Adrenal gland (tissue), 12 donors: ENCODE data around the gene TMEM229B. TPM values are rescaled to one million over a fixed set of nuclear protein-coding genes. Genes with fewer than 3 reads are reported as not detected.

Experiments
- DNase-seq, 7 donors: peaks; one replicate each; pipeline ENCODE4 v3.0.0-alpha.2; 2019 to 2020
- H3K27ac ChIP-seq, 5 donors: fragments of 200-600 bp; sonication (generic) in 4 of 5; 1 replicate in 3 of 5; 2 replicates in 2 of 5; pipeline versions ENCODE4 v1.5.1 to v1.8.0; 2016 to 2020; ENCODE audit warnings: mild to moderate bottlenecking in 1 of 5
- H3K27me3 ChIP-seq: fragments of 200-600 bp; 2 replicates; pipeline ENCODE4 v1.8.0; 2021
- H3K36me3 ChIP-seq, 2 donors: fragments of 200-600 bp; replicated peaks in 1 of 2; 1 replicate in 1 of 2; 2 replicates in 1 of 2; pipeline versions ENCODE4 v1.5.1 to v1.8.0; 2018 to 2022
- H3K4me1 ChIP-seq, 2 donors: fragments of 200-600 bp; replicated peaks in 1 of 2; 1 replicate in 1 of 2; 2 replicates in 1 of 2; pipeline versions ENCODE4 v1.5.1 to v1.8.0; 2018 to 2021
- H3K4me3 ChIP-seq, 4 donors: fragments of 200-600 bp; sonication (generic) in 3 of 4; one replicate each; pipeline ENCODE4 v1.5.1; 2016 to 2018
- H3K9me3 ChIP-seq, 3 donors: fragments of 200-600 bp; sonication (generic) in 1 of 3; replicated peaks in 1 of 3; 1 replicate in 2 of 3; 2 replicates in 1 of 3; pipeline versions ENCODE4 v1.5.1 to v1.8.0; 2016 to 2021
- POLR2A ChIP-seq, 2 donors: fragments of 450-650 bp; IDR thresholded peaks; one replicate each; pipeline ENCODE4 v1.6.1; 2017; ENCODE audit warnings: antibody characterized with exemption in 2 of 2, mild to moderate bottlenecking in 2 of 2, moderate library complexity in 1 of 2
- WGBS, 4 donors: extraction: QIAGEN DNeasy Blood & Tissue Kit in 2 of 4; methylation state at CpG; one replicate each; pipeline versions ENCODE4 v1.1.5 to v1.1.7; 2013 to 2017; 5-methylcytosine and 5-hydroxymethylcytosine counted together
- intact Hi-C, 2 donors: fragments of 100-400 bp; cut with DNase I; formaldehyde crosslinking; loops; one replicate each; pipeline versions ENCODE4 v1.14.1 to v1.15.0; 2022 to 2023
- polyA plus RNA-seq, 3 donors: library from polyadenylated mRNA; stranded (reverse); fragments of 200-250 nt in 2 of 3; fragments of 350-450 nt in 1 of 3; fragmentation: Illumina TruSeq in 1 of 3; extraction: RNeasy Lipid Tissue Mini Kit (QIAGEN cat#74804) in 1 of 3; gene quantifications; one replicate each; pipeline ENCODE4 v1.2.3, GENCODE V29; 2013 to 2014
- total RNA-seq, 9 donors: library from RNA; depleted of rRNA in 4 of 9; stranded (reverse); fragments of >200 nt in 4 of 9; fragments of 120-200 nt in 1 of 9; fragmentation: NEBNext Ultra II Directional in 1 of 9; extraction: Animal tissue kit (Norgen Biotek cat#: 25700) in 1 of 9; gene quantifications; one replicate each; pipeline versions ENCODE4 v1.1.0 to v1.2.4, GENCODE V29; 2013 to 2023
- TF ChIP-seq, protein P1 (sequence below), 6 experiments: fragments of 450-650 bp in 4 of 6; fragments of 200-600 bp in 2 of 6; sonication (generic) in 1 of 6; IDR thresholded peaks; 1 replicate in 5 of 6; 2 replicates in 1 of 6; pipeline versions ENCODE4 v1.5.1 to v1.8.0; 2016 to 2021; ENCODE audit warnings: antibody characterized with exemption in 6 of 6, mild to moderate bottlenecking in 2 of 6, moderate library complexity in 1 of 6
- donor health status: healthy with polysubstance abuse.
- donor health status: Bipolar disorder and iron deficiency.
- donor health status: DM: yes; HTN: yes; CAD: no.
- donor health status: DM: no; HTN: no; CAD: no.
- donor health status: DM: no; HTN: no; CAD: no.
- donor health status: DM: yes; HTN: yes; CAD: no.

TMEM229B gene
- total and polyA plus RNA-seq, 12 donors, result 5.7 to 63.9 (median 32.7) TPM

DNA sequence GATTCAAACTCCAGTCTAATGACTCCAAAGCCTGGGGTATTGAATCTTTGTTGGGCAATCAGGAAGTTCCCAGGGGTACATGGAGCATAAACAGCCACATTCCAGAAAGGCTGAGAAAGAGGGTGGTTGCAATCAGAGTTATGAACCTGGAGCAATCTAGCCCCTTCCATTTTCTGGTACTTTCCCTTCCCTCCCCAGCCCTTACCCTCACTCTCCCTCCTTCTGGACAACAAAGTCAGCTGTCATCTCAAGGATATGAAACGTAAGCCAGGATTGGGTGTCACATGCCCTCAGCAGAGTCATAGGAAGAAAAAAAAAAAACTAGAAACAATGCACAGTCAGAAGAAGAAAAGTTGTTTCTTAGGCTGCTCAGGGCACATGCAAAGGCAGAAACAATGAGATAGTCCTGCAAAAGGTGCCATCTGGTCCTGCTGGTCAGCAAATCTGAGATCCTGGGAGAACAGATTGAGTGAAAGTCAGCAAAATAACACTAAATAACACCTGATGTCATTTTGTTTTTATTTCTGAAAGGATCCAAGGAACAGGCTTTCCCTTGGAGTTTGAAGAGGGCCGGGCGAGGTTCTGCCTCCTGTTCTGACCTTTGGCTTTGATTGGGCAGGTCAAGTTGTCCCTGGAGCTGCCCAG lies 27.1 kb downstream of the TMEM229B start:
- intact Hi-C loops, result no loop called here
- Histone ChIP-seq H3K9me3 (no peaks in the 10 kb centered on the region), H3K4me3 (no peak overlapping the region), H3K4me1 (peaks cover 9 to 12% of the 10 kb centered on the region in 2 donors), H3K27me3 (no peaks in the 10 kb centered on the region), H3K36me3 (no peaks in the 10 kb centered on the region), H3K27ac (peak overlapping the region; percentile 34 to 89 (median 83))
- TF ChIP-seq, protein P1, sequence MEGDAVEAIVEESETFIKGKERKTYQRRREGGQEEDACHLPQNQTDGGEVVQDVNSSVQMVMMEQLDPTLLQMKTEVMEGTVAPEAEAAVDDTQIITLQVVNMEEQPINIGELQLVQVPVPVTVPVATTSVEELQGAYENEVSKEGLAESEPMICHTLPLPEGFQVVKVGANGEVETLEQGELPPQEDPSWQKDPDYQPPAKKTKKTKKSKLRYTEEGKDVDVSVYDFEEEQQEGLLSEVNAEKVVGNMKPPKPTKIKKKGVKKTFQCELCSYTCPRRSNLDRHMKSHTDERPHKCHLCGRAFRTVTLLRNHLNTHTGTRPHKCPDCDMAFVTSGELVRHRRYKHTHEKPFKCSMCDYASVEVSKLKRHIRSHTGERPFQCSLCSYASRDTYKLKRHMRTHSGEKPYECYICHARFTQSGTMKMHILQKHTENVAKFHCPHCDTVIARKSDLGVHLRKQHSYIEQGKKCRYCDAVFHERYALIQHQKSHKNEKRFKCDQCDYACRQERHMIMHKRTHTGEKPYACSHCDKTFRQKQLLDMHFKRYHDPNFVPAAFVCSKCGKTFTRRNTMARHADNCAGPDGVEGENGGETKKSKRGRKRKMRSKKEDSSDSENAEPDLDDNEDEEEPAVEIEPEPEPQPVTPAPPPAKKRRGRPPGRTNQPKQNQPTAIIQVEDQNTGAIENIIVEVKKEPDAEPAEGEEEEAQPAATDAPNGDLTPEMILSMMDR (IDR thresholded peaks at IDR 0.05), result no peak
- TF ChIP-seq POLR2A (IDR thresholded peaks at IDR 0.05), result peak in 1 of 2 donors; percentile 49
- peak; percentile 39 to 74 (median 64) for DNase-seq
- 14 to 48% (median 41%) methylated on average over 3 of the region's 3 CpGs for WGBS, 4 donors

DNA sequence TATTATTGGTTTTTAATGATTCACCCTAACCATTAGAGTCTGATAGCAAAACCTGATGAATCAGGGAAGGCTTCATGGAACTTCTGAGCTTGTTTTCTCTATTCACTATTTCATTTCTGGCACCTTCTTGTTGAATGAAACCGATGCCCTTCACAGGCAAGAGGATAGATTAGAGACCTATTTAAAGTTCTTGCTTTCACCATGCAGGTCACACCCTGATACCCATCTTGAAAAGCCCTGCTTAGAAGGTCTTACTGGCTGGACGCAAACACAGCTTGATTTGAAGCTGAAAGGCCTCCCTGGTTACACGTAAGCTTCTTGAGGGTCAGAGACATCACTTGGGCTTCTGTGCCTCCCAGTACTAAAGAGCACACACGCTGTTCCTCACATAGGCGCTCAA lies 29.2 kb downstream of the TMEM229B start:
- H3K4me1 ChIP-seq, result peaks cover 9 to 12% of the 10 kb centered on the region in 2 donors
- H3K27me3 ChIP-seq, result no peaks in the 10 kb centered on the region
- no peaks in the 10 kb centered on the region for H3K9me3 ChIP-seq
- H3K36me3 ChIP-seq, result no peaks in the 10 kb centered on the region
- no peak overlapping the region for H3K4me3 ChIP-seq
- TF ChIP-seq, protein P1 (IDR thresholded peaks at IDR 0.05), result no peak
- TF ChIP-seq POLR2A (IDR thresholded peaks at IDR 0.05), result no peak
- H3K27ac ChIP-seq, result no peak overlapping the region
- DNase-seq, result no peak
- intact Hi-C loops, result no loop called here
- 88 to 92% (median 89%) methylated on average over 5 of the region's 5 CpGs for WGBS, 4 donors

DNA sequence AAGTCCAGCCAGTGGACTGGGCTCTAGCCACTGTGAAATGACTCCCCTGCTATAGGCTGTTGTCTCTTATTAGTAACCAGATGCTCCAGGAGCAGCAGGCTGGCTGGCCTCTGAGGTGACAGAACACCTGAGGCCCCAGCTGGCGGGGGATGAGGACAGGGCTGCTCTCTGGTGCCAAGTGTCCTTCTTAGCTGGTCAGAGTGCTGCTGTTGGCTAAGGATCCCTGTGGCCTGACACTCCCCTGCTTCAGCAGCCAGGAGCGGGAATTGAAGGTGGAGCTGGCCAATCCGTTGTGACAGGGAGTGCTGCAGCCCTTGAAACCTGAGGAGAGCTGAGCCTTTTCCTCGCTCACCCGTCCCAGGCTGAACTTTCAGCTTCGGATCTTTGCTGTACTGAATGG lies 30.7 kb downstream of the TMEM229B start:
- Histone ChIP-seq H3K4me1 (peaks cover 9 to 12% of the 10 kb centered on the region in 2 donors), H3K36me3 (no peaks in the 10 kb centered on the region), H3K9me3 (no peaks in the 10 kb centered on the region), H3K27ac (no peak overlapping the region), H3K27me3 (no peaks in the 10 kb centered on the region), H3K4me3 (no peak overlapping the region)
- WGBS, 4 donors, result 22 to 38% (median 34%) methylated on average over 5 to 6 of the region's 6 CpGs
- TF ChIP-seq POLR2A (IDR thresholded peaks at IDR 0.05), result no peak
- TF ChIP-seq, protein P1 (IDR thresholded peaks at IDR 0.05), result no peak
- peak in 6 of 7 donors; percentile 47 to 74 (median 70) for DNase-seq
- intact Hi-C loops, result no loop called here

DNA sequence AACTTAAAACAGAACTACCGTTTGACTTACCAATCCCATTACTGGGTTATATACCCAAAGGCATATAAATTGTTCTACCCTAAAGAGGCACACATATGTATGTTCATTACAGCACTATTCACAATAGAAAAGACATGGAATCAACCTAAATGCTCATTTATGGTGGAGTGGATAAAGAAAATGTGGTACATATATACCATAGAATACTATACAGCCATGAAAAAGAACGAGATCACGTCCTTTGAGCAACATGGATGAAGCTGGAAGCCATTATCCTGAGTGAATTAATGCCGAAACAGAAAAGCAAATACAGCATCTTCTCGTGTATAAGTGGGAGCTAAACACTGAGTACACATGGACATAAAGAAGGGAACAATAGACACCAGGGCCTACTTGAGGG lies 31.8 kb downstream of the TMEM229B start:
- 76 to 97% (median 87%) methylated on average over 5 of the region's 5 CpGs for WGBS, 4 donors
- intact Hi-C loops, result no loop called here
- Histone ChIP-seq H3K4me1 (peaks cover 4 to 9% of the 10 kb centered on the region in 2 donors), H3K36me3 (no peaks in the 10 kb centered on the region), H3K27me3 (no peaks in the 10 kb centered on the region), H3K27ac (no peak overlapping the region), H3K9me3 (no peaks in the 10 kb centered on the region), H3K4me3 (no peak overlapping the region)
- TF ChIP-seq, protein P1 (IDR thresholded peaks at IDR 0.05), result no peak
- TF ChIP-seq POLR2A (IDR thresholded peaks at IDR 0.05), result no peak
- no peak for DNase-seq
